GF-D8 (cell line): ENCODE measurements around the gene TMEM168.

Experiments used
- DNase-seq: peaks from one replicate; lab custom pipeline; 2025; lab: John Stamatoyannopoulos, UW

TMEM168 gene

DNA sequence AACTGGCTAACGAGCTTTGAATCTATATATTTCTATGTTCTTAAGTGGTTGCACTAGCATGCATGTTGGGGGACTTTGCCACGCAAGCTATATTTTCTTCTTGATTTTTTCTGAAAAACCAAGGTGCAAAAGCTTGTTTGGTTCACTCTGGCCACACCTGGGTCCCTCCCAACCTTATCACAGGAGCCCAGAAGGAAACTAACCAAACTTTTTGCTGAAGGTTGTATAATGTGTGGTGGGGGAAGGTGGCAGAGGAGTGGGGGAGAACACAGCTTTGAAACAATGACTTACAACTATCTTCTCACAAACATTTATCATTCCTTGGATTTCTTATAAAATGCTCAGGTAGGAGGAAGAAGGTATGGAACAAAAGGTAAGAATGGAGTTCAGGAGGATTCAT is 75.3 kb downstream of the TMEM168 start:
- no peak for DNase-seq
